ENCODE data around the gene PRXL2C.
"Not testable (repeated sequence)": the region's sequence is repeated elsewhere in the genome, so short reads cannot be mapped to it uniquely, and the experiment has no call there.

Gene PRXL2C

DNA sequence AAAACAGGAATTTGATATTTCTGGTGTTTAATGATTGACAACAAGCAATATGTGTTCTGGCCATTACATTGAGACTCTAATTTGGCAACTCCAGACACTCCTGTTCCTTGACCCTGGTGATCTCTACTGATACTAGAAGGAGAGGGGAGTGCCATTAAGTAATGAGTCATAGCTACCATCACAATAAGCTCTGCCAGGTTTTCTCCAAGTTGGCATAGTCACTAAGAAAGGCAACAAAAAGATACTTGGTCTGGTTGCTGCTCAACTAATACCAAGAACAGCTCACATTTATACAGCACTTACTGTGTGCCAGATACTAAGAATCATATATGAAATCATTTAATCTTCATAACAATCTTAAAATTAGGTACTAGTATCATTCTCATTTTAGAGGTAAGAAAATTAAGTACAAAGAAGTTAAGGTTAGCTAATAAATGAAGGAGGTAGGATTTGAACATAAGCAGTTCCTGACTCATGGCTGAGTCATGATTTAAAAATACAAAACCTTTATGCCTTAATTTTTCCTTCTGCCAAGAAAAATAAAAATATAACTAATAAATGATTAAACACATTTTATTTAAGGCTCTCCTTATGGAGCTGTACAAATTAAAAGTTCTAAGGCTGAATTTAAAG, 19.9 kb upstream of the PRXL2C start:
- no peak overlapping the region for H3K27ac ChIP-seq
- TF ChIP-seq CTCF (IDR thresholded peaks at IDR 0.05) (no peak), ZFX (IDR thresholded peaks at IDR 0.05; ENCODE audit: borderline replicate concordance) (no peak)

GRCh38 chr9:96673786-96674185, 18.7 kb upstream of the PRXL2C start:
- not testable (repeated sequence) for H3K27ac ChIP-seq

DNA sequence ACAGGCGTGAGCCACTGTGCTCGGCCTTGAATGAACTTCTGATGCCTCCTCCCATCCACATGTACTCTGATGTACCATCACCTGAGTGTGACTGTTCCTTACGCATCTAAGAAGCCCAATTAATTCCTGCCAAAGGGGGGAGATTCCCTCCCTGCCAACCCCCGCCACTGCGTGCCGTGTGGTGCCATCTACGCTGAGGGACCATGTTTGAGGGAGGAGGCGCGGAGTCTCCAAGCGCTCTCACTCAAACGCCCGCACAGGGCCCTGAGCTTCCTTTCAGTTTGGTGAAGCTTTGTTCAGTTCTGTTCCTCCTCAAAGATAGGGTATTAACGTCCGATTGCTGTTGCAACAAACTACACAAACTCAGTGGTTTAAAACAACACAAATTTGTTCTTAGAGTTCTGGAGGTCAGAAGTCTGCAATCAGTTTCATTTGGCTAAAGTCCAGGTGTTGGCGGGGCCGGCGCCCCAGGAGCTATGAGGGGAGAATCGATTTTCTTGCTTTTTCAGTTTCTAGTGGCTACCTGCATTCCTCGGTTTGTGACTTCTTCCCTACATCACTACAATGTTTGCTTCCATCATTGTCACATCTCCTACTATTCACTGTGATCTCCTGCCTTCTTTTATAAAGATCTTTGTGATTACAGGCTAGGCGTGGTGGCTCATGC, 13.9 kb upstream of the PRXL2C start:
- TF ChIP-seq CTCF (IDR thresholded peaks at IDR 0.05) (no peak), ZFX (IDR thresholded peaks at IDR 0.05; ENCODE audit: borderline replicate concordance) (no peak)
- no peak overlapping the region for H3K27ac ChIP-seq

- TF ChIP-seq CTCF (IDR thresholded peaks at IDR 0.05), result no peak
- TF ChIP-seq ZFX (IDR thresholded peaks at IDR 0.05; ENCODE audit: borderline replicate concordance), result no peak
- H3K27ac ChIP-seq, result no peak overlapping the region
These were observed 12.2 kb upstream of the PRXL2C start for GRCh38 chr9:96667363-96667728.

GRCh38 chr9:96666653-96667362, 11.7 kb upstream of the PRXL2C start:
- peak; percentile 82 for TF ChIP-seq CTCF (IDR thresholded peaks at IDR 0.05)
- not testable (repeated sequence) for H3K27ac ChIP-seq

GRCh38 chr9:96665789-96666188, 10.7 kb upstream of the PRXL2C start:
- H3K27ac ChIP-seq, result no peak overlapping the region
- TF ChIP-seq ZFX (IDR thresholded peaks at IDR 0.05; ENCODE audit: borderline replicate concordance), result no peak
- TF ChIP-seq CTCF (IDR thresholded peaks at IDR 0.05), result no peak

GRCh38 chr9:96663506-96664120, 8.5 kb upstream of the PRXL2C start:
- TF ChIP-seq CTCF (IDR thresholded peaks at IDR 0.05) (peak; percentile 30), ZFX (IDR thresholded peaks at IDR 0.05; ENCODE audit: borderline replicate concordance) (no peak)
- no peak overlapping the region for H3K27ac ChIP-seq

Measured in 22Rv1 (cell line).